Hypothalamus (tissue), 51 donors: ENCODE results near the gene AURKB.
"Not testable (repeated sequence)": the region's sequence is repeated elsewhere in the genome, so short reads cannot be mapped to it uniquely, and the experiment has no call there.

ENCODE experiments used
- DNase-seq, 51 donors: peaks; one replicate each; lab custom pipeline; 2025; lab: John Stamatoyannopoulos, UW

The AURKB gene

DNA sequence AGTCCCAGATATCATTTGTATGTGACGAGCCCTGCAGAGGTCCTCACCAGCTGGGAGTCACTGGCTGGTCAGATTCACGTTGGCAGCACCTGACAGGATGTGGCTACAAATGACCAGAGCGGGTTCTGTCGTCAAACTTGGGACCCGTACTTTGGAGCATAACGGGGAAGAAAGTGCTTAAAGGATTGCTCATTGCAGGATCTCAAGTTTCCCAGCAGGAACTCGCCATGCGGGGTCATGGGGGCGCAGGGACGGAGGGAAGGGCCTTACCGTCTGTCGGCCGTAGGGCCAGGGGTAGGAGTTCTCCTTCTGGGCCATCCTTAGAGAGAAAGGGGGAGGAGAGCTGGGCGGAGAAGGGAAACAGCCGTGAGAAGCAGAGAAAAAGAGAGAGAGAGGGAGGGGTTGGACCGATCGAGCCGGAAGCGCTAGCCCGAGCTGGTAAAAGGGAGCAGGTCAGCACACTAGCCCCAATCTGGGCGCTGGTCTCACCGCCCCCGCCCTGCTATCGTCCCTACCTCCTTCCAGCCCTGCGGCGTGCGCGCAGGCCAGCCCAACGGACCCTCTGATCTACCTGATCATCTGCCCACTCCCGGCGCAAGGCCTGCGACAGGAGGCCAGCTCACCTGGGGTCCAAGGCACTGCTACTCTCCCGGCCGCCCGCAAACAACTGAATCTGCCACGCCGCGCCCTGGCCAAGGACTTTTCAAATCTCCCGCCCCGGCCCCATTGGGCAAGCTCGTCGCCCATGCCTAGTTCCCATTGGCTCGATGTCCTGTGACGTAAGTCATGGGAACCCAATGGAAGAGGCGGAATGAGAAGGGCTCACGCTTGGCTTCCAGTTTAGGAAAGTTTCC lies at the start of gene AURKB:
TSS of gene AURKB (minus strand) at position 669 of the 854 bp plus-strand sequence. CDS start at position 318, 351 bp downstream.
- peak in 50 of 51 donors; percentile 14 to 93 (median 78) for DNase-seq

DNA sequence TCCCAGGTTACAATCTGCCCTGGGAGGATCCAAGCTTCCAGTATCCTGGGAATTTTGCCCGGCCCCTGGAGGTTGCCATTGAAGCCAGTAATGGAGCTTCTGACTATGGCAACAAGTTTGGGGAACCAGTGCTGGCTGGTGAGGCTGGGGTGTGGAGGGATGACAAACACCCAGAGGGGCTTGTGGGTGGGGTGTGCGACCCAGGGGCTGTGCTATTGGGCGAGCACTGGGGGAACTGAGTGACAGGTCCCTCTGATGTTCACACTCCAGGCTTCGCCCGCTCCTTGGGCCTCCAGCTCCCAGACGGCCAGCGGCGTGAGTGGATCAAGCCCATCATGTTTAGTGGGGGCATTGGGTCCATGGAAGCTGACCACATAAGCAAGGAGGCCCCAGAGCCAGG lies 47.4 kb upstream of the AURKB start:
- DNase-seq = no peak

DNA sequence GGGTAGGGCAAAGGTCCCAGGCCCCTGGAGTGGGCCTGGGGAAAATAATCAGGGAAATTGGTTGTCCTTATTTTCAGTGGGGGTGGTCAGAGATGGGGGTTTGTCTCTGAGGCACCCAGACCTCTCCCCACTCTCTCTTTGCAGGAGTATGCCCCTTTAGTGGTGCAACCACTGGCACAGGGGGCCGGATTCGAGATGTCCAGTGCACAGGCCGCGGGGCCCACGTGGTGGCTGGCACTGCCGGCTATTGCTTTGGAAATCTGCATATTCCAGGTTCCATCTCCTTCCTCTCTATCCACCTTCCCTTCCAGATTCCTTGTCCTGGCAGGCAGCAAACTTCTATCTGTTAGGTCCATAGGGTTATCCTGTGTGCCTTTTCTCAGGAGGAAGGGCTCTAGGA lies 46.3 kb upstream of the AURKB start:
- no peak for DNase-seq

DNA sequence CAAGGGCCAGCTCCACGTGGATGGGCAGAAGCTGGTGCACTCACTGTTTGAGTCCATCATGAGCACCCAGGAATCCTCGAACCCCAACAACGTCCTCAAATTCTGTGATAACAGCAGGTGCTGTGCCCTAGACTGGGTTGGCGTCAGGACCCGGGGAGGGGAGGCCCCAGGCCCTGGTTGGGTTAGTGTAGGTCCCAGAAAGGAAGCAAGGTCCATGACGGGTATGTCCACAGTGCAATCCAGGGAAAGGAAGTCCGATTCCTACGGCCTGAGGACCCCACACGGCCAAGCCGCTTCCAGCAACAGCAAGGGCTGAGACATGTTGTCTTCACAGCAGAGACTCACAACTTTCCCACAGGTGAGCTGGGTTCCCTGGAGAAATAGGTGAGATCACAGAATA lies 45.9 kb upstream of the AURKB start:
- DNase-seq = no peak

DNA sequence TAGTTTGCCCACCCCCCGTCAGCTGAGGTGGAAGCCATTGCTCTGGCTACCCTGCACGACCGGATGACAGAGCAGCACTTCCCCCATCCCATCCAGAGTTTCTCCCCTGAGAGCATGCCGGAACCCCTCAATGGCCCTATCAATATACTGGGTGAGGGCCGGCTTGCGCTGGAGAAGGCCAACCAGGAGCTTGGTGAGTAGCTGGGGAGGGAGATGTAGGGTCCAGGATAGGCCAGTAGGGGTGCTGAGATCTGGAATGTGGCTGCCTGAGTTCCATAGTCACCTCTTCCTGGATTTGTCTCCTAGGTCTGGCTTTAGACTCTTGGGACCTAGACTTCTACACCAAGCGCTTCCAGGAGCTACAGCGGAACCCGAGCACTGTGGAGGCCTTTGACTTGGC lies 45.1 kb upstream of the AURKB start:
- no peak for DNase-seq

DNA sequence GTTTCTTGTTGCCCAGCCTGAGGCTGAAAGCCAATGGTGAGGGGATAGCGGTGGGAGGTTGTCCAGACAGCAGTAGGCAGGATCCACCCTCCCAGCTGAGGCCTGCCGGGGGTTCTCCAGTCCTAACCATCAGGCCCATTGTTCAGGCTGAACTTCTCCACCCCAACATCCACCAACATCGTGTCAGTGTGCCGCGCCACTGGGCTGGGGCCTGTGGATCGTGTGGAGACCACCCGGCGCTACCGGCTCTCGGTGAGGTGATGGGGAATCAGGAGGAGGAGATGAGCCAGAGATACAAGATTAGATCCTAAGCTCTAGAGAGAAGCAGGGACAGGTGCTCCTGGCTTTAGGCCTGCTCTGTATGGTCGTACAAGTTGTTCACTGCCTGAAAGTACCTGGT lies 44.5 kb upstream of the AURKB start:
- no peak for DNase-seq

DNA sequence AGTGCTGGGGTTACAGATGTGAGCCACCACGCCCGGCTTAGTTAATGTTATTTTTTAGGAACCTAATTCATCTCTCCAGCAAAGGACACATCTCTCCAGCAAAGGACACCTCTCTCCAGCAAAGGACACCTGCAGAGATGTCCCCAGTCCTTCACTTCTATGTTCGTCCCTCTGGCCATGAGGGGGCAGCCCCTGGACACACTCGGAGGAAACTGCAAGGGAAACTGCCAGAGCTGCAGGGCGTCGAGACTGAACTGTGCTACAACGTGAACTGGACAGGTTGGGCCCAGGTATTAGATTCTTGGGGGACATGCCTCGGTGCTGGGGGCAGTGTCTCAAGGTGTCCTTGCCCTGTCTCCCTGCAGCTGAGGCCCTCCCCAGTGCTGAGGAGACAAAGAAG lies 43.4 kb upstream of the AURKB start:
- peak in 11 of 51 donors; percentile 2 to 24 (median 13) for DNase-seq

DNA sequence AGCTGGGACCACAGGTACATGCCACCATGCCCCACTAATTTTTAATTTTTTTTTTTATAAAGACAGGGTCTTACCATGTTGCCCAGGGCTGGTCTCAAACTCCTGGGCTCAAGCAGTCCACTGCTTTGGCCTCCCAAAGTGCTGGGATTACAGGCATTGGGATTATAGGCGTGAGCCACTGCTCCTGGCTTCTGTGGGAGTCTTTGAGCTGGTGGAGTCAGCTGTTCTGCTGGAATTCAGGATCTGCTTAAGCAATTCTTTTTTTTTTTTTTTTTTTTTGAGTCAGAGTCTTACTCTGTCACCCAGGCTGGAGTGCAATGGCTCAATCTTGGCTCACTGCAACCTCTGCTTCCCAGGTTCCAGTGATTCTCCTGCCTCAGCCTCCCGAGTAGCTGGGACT lies 41.0 kb upstream of the AURKB start:
- DNase-seq = not testable (repeated sequence)

DNA sequence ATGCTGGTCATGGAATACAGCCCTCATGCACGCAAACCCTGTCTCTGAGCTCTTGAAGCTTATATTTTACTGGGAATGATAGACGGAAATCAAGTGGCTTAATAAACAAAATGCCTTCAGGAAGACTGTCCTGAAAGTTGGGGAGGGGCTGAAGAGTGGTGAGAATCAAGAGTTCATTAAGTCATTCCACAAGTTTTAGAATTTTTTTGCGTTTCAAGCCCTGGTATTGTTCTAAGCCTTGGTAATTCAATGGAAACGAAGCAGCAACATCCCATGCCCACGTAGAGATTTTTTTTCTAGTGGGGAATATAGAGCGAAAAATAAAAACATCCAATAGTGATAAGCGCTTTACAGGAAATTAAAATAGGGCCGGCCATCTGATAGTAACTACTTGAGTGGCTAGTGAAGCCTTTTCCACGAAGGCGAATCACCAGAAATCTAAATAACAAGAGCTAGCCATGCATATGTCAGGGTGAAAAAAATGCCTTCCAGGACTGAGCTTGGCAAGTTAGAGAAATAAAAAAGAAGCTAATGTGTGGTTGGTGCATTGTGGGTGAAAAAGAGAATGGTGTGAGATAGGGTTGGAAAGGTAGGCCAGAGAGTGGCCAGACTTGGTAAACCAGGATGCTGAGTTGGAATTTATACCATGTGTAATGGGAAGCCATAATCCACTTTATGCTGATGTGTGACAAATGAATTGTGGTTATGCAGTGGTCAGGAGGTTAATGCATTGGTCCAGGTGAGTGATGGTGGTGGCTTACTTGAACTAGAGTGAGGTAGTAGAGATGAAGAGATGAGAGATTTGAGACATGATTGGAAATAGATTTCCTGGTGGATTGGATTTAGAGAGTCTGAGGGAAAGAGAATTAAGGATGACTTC lies 39.5 kb upstream of the AURKB start:
- no peak for DNase-seq

DNA sequence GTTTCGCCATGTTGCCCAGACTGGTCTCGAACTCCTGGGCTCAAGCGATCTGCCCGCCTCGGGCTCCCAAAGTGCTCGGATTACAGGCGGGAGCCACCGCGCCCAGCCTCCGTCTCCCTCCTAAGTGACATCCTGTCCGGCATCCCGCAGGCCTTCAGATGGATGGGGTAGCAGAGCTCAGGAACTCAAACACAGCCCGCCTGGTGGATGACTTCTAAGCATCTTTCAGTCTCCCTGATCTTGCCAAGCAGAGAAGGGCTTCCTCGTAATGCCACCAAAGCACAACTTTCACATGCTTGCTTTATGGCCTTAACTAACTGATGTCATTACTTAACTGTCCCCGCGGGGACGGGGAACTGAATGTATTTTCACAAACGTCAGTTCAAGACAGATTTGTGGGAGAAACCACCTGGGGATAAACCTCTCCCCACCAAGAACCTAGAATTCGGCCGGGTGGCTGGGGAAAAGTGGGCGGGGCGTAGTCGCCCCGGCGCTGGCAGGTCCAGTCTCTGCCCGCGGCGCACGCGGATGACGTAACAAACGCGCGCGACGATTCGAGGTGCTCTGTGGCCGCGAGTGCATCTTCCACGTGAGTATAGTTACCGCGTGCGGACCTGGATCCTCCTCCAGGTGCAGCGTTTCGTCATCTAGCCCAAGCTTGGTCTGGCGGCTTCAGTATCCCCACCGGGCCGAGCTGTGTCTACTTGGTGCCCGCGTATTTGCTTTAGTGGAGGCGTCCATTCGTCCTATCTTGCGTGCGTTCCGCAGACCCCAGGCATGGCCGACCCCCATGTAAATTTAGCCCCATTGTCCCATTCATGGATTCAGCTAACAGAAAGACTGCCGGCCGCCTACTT lies 38.6 kb upstream of the AURKB start, which contains the start of gene PFAS:
TSS of gene PFAS (plus strand) at position 539 of the 857 bp plus-strand sequence. CDS start 4,649 bp downstream, outside the sequence.
- DNase-seq = peak; percentile 45 to 96 (median 89)

DNA sequence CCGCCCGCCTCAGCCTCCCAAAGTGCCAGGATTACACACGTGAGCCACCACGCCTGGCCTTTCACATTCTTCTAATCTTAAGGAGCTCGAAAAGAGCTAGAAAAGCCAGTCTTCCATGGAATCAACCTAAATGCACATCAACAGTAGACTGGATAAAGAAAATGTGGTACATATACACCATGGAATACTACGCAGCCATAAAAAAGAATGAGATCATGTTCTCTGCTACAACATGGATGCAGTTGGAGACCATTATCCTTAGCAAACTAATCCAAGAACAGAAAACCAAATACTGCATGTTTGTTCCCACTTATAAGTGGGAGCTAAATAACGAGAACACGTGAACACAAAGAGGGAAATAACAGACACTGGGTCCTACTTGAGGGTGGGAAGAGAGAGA lies 34.4 kb upstream of the AURKB start:
- no peak for DNase-seq

DNA sequence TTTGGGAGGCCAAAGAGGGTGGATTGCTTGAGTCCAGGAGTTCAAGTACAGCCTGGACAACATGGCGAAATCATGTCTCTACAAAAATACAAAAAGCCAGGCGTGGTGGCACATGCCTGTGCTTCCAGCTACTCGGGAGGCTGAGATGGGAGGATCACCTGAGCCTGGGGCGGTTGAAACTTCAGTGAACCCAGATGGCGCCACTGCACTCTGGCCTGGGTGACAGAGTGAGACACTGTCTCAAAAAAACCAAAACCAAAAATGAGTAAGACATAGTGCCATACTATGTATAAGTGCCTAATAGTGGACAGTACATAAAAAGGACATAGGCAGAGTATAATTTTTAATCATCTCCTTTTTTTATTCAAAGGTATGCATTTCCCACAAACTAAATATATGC lies 33.5 kb upstream of the AURKB start:
- DNase-seq = no peak

DNA sequence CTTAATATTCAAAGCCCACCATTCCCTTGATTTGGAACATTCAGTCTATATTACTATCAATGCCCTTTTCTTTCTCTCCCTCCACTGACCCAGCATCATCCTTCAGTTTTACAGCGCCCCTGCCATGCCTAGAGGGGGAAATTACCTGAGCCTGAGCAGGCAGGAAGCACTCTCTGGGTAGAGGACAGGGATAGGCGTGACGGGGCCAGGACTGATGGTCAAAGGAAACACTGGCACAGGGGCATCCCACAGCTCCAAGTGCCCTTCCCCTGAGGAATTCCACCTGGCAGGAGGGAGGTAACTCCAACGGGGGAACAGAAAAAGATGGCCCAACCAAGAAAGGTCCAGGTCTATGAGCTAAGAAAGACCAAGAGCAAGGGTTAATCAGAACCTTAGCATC lies 27.5 kb upstream of the AURKB start:
- no peak for DNase-seq

DNA sequence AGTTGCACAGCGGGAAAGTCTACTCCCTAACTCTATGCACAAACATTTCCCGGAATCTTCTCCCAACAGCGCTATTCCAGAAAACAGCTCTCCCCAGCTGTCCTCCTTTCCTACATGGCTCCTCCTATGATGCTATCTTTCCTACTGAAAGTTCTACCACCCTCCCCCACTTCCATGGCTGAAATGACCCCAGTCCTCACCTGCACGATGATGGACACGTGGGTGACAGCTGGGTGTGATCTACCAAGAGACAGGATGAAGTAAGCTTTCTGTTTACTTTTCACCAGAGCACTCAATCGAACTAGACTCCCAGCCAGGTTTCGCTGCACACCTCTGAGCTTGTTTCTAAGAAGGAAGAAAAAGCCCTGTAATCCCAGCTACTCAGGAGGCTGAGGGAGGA lies 26.8 kb upstream of the AURKB start:
- DNase-seq = no peak

DNA sequence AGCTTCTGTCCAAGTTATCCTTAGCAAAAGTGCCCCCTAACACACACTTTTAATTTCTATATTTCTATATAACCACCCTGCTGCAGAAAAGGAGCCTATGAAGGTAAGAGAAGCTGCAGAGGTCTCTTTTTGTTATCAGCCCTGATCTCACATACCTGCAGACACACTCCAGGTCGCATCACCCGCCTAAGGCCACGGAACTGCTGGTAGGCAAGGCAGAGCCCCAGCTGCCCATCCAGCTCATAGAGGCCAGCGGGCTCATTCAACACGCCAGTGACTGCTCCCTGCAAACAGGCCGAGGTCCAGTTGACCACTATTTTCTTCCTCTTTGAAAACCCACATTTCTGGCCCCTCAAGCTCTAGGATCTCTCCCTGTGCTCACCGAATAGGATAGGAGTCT lies 25.3 kb upstream of the AURKB start:
- DNase-seq = no peak

DNA sequence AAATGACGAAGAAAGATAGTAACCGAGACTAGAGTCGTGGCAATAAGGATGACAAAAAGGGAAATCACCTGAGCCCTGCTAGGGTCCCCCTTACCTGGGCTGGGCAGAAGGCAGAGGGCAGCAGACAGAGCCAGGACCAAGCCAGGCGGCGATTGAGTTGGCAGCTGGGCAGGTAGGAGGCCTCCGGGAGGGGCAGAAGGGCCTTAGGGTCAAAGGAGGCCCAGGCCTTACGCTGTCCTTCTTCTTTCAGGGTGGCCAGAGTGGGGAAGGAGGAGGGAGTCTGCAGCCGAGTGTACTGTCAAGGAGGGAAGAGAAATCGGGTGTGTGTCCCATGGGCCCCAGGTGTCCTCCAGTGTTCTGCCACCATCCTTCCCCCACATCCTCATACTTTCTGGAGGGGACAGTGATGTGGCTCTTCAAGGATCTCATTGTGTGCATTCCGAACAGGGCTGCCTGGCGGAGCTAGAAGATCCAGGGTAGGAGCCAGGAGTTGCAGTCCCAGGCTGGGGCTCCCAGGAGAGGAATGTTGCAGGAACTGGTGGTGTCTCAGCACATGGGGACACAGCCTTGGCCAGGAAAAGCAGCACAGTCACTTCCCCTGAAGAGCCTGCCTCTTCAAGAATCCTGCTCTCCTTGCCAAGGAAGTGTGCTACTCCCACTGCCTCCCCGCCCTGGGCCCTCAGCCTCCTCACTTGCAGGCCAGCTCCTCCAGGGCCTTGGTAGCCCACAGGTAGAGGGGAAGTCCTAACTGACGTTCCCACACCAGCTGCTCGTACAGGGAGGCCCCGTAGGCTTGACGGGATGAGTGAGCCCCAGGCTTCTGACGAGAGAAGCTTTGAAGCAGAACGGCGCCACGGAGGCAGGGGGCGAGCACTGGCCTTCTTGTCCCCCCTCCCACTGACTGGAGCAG lies 24.2 kb upstream of the AURKB start:
- DNase-seq = no peak

DNA sequence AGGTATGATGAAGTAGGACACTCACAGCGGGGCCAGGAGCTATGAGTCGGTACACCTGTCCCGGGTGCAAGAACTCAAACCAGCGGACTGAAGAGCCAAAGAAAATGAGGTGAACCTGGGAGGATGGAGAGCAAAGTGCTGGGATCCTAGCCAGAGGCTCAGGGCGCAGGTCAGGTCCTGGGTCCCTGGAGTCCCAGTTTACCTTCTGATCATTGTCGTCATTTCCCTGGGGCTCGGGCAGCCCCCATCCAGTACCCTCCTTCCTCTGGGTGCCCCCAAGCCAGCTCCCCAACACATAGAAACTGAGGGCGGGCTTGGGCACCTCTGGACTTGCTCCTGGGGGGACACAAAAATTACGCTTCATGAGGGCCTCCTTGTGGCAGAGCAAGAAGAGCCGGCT lies 21.3 kb upstream of the AURKB start:
- DNase-seq = no peak

DNA sequence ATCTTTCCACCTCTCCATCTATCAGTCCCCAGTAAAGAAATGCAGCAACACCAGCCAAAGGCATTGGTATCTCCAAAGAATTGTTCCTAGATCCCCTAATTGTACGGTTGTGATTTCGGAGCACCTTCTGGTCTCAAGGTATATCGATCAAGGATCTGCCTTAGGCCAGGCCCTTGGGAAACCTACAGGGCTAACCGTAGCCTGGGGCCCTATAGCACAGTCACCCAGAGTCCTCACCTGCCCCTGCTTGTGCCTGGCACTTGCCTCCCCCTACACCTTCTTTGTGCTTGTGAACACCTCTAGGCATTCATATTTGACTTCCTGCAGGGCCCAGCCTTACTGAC lies 16.8 kb upstream of the AURKB start:
- no peak for DNase-seq

DNA sequence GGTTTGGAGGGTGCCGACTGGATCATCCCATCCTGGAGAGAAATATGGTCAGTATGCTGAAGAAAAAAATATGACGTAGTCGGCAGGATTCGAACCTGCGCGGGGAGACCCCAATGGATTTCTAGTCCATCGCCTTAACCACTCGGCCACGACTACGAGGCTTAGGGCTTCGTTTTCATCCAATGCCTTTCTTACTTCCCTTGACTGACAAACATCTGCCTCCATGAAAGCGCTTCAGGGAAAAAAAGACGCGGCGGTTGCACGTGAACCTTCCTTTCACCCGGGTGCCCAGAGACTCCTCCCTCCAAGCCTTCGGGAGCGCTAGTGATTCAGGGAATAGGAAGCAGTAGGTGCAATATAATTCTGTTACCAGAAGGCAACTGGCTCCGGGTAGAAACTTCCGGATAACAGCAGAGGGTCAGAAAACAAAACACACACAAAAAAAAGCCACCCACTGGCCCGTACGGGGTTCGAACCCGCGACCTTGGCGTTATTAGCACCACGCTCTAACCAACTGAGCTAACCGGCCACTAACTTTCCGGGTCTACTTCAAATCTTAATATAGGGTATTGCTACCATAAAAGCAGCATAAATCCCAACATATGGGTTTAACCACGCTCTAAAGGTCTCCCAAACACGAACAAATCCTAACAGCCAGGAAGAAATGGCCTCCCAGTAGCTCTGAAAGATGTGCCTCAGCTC lies 16.3 kb upstream of the AURKB start:
- DNase-seq = peak in 49 of 51 donors; percentile 13 to 87 (median 61)
